Measurements from ENCODE around the gene TRAK1.

GRCh38 chr3:42052484-42053351 is 38.4 kb upstream of the TRAK1 start:
- TF ChIP-seq CTCF (IDR thresholded peaks at IDR 0.05) (no peak), EZH2 (IDR thresholded peaks at IDR 0.05; ENCODE audit: borderline replicate concordance, insufficient read depth, low read depth, low read length, poor library complexity, severe bottlenecking) (no peak)

Measured in B cell (primary cell).